AG09309 (cell line): ENCODE results near the gene RPL22L1.

Source experiments
- DNase-seq: peaks from one replicate; pipeline ENCODE4 v3.0.0-alpha.2; 2010; ENCODE audit warnings: low read depth
- H3K4me3 ChIP-seq: 2 replicates; pipeline ENCODE4 v1.5.1; 2011; ENCODE audit warnings: mild to moderate bottlenecking, low read depth, low read length, moderate library complexity; ENCODE audit not compliant: control insufficient read depth
- CTCF ChIP-seq: IDR thresholded peaks from 2 replicates; pipeline ENCODE4 v1.5.1; 2011; ENCODE audit warnings: mild to moderate bottlenecking, low read depth, low read length, inconsistent platforms; ENCODE audit not compliant: insufficient read depth, control insufficient read depth; ENCODE audit errors: missing control alignments

RPL22L1 gene

GRCh38 chr3:170876537-170876936 is 6.5 kb upstream of the RPL22L1 start:
- DNase-seq, result no peak
- no peak for TF ChIP-seq CTCF
- no peak overlapping the region for H3K4me3 ChIP-seq

- no peak for DNase-seq
- H3K4me3 ChIP-seq, result peak overlapping the region; percentile 81
- TF ChIP-seq CTCF, result no peak
These were observed 780 bp downstream of the RPL22L1 start for GRCh38 chr3:170869239-170869590.

GRCh38 chr3:170868577-170869238 is 1.3 kb downstream of the RPL22L1 start:
- no peak for TF ChIP-seq CTCF
- no peak for DNase-seq

DNA sequence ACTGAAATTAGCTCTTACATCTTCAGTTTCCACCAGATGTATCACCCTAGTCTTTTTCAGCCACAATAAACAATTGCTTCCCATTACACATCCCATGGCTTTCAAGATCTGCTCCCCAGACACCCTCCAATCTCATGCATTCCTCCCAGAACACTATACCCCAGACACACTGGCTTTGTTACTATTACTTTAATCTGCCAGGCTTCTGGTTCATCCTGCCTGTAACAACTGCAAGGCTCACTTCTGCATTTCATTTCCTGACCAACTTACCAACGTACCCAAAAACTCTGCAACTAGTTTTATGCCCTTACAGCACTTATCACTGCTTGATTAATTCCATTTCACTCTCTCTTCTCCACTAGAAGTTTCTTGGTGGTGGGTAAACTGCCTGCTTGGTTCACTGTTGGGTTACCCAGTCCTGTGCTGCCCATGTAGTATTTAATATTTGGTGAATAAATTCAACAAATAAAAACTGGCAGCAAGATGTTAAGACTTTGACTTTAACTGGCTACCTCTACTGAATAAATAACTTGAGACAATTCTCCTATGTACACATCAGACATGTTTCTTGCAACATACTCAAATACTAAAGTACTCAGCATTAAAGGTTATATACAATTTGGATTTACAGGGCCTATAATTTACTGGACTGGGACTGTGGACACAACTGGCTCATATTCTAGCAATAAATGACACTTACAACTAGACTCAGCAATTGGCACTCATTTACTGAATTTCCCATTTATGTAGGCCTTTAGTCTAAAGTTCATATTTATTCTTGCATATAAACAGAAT is 2.7 kb downstream of the RPL22L1 start:
- DNase-seq, result no peak
- no peak for TF ChIP-seq CTCF
- H3K4me3 ChIP-seq, result no peak overlapping the region; the same call in 1 of the 2 replicates

More at GRCh38 chr3:170868577-170869238, 1.3 kb downstream of the RPL22L1 start:
- peak overlapping the region; percentile 81 for H3K4me3 ChIP-seq

GRCh38 chr3:170866499-170866898 is 3.5 kb downstream of the RPL22L1 start:
- DNase-seq, result no peak
- no peak overlapping the region for H3K4me3 ChIP-seq
- no peak for TF ChIP-seq CTCF

- no peak for DNase-seq
These were observed 4.5 kb downstream of the RPL22L1 start for GRCh38 chr3:170865209-170866094.

More at GRCh38 chr3:170865209-170866094, 4.5 kb downstream of the RPL22L1 start:
- H3K4me3 ChIP-seq, result no peak overlapping the region
- no peak for TF ChIP-seq CTCF
